GM19035 (cell line): ENCODE data around the gene CFAP20DC.
"Not testable (repeated sequence)": the region's sequence is repeated elsewhere in the genome, so short reads cannot be mapped to it uniquely, and the experiment has no call there.

Source experiments
- ATAC-seq: cut with Tn5 transposase; IDR thresholded peaks from one replicate; pipeline ENCODE4 v1.9.1; 2021; ENCODE audit not compliant: unreplicated experiment

Gene CFAP20DC

DNA sequence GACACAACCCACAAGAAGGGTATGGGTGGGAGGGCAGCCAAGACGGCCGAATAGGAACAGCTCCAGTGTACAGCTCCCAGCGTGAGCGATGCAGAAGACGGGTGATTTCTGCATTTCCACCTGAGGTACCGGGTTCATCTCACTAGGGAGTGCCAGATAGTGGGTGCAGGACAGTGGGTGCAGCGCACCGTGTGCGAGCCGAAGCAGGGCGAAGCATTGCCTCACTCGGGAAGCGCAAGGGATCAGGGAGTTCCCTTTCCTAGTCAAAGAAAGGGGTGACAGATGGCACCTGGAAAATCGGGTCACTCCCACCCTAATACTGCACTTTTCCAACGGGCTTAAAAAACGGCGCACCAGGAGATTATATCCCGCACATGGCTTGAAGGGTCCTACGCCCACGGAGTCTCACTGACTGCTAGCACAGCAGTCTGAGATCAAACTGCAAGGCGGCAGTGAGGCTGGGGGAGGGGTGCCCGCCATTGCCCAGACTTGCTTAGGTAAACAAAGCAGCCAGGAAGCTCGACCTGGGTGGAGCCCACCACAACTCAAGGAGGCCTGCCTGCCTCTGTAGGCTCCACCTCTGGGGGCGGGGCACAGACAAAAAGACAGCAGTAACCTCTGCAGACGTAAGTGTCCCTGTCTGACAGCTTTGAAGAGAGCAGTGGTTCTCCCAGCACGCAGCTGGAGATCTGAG is 243.1 kb downstream of the CFAP20DC start:
- not testable (repeated sequence) for ATAC-seq

DNA sequence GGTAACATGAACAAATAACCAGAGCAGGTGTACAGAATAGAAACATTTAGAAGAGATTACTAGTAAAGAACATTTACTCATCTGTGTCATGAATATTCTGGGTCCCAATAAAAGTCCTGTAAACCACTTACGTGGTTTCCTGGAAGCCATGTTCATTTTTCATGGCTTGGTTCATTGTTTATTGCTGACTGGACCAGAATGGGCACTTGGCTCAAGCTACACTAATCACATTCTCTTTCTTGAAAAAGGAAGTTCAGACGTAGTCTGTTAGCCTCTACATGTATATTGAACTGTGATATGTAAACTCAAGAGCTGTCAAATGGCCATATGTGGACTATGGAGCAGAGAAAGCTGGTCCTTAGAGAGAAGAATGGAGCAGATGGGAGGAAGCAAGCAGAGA is 244.9 kb downstream of the CFAP20DC start:
- ATAC-seq: no peak

DNA sequence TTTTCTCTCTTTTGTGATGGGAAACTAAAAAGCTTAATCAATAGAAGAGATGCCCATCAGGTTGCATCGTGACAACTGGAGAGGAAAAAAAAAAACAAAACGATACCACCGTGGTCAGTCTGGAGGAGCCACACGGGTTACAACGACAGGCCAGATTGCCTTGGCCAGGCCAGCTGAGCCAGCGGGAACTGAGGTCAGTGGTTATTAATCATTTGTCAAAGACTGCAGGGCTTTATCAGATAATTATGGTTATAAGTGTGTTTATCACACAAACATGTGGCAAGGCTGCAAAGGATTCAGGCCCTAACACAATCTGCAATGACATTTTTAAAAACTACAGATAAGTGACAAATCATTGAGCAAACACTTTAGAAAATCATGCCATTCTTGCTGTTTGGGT is 248.3 kb downstream of the CFAP20DC start:
- no peak for ATAC-seq

DNA sequence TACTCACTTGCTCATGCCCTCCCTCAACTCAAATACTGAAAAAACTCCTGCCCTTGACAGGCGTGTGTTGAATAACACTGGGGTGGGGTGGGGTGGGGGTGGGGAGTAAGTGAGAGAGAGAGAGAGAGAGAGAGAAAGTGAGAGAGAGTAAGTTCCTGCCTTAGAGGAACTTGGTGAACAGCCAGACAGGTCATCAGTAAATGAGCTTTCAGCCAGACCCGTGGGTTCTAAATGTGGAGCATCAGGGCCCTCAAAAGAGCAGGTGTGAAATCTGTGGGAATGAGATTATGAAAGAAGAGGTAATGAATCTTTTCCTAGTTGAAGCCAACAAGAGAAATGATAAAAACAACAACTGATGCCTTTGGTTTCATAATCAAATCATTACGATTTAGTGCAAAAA is 248.9 kb downstream of the CFAP20DC start:
- no peak for ATAC-seq

DNA sequence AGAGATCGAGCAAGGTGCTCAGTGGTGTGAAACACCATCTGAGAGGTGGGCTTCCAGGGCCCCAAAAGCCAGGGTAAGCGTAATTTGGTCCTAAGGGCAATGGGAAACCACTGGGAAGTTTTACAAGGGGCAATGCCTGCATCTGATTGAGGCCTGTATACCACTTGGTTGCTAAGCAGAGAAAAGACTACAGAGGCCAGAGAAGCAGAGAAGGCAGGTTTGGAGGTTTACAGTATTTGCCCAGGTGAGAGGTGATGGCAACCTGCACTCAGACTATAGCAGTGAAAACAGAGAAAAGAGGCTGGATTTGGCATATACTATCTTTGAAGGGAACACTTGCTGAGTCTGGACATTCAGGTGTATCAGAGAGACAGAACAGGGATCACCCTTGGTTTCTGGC is 249.8 kb downstream of the CFAP20DC start:
- ATAC-seq: no peak

DNA sequence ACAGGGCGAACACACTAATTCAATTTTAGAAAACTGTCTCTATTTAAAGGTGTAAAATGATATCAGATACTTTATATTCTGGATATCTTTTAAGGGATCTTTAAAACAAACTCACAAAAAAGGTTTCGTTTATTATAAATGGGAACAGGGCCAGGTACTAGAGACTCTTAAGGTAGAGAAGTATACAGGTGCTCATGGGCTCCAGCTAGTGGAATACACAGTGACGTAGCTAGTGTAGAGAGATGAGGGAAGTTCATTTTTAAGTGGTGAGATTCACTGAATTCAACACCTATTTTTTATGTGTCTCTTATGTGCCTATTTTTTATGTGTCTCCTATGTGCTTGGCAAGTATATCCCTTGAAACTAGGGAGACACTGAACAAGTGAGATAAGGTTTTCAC is 250.6 kb downstream of the CFAP20DC start:
- no peak for ATAC-seq

DNA sequence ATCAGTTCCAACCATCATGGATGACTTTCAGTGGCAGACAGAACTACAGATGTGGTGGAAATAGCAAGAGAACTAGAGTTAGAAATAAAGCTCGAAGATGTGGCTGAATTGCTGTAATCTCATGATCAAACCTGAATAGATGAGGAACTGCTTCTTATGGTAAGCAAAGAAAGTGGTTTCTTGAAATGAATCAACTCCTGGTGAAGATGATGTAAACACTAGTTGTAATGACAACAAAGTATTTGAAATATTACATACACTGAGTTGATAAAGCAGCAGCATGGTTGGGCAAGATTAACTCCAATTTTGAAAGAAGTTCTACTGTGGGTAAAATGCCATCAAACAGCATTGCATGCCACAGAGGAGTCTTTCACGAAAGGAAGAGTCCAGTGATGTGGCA is 251.5 kb downstream of the CFAP20DC start:
- ATAC-seq: peak; percentile 45

DNA sequence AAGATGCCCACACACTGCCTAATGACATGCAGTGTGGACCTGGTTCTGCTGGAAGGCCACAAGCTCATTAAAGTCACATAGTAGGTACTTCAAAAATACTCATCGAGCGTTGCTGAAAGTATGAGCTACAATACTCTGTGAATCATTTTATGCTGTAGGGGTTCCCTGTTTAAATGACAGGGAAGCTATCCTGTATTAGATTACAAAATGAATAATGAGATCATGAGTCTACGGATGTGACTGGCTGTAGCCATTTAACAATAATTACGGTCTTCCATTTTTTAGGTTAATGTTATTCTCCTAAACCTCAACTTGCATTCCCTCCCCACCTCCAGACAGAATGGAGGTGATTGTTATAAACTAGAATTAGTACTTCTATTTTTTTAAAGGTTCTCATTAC is 255.1 kb downstream of the CFAP20DC start:
- ATAC-seq: no peak

DNA sequence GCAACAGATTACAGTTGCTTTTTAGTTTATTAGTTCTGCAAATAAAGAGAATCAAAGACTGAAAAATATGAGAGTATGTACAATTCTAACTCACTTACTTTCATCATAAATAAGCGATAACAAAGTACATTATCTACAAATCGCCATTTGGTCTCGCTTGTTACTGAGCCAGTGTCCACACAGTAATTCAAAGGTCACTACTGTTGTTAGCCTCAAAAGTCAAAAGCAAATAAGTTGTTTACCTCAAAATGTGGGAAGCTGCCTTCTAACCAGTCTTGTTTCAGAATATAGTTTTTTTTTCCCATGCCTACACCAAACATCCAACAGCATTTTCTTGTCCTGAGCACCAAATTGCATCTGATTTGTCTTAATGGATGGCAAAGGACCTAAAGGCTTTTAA is 255.9 kb downstream of the CFAP20DC start:
- no peak for ATAC-seq

DNA sequence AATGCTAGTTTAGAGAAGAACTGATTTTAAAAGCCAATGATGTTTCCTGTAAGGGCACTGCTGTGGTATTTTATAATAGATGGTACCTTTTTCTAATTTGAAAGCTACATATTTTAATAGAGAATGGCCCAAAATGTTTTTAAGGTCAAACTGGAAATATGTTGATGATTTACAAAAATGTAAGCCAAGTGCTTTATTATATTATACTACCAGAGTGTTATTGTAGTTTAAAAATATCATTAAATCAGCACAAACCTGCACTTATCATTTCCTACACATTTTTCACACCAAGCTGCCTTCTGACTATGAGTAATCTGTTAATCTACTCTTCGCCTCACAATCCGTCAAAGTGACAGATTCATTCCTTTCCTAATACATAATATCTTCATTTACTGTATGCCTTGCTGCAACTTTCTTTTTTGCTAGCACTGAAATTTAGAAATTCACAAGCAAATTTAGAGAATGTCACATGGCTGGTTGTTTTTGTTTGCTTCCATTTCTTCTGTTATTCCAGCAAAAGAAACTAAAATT is 256.8 kb downstream of the CFAP20DC start:
- no peak for ATAC-seq

DNA sequence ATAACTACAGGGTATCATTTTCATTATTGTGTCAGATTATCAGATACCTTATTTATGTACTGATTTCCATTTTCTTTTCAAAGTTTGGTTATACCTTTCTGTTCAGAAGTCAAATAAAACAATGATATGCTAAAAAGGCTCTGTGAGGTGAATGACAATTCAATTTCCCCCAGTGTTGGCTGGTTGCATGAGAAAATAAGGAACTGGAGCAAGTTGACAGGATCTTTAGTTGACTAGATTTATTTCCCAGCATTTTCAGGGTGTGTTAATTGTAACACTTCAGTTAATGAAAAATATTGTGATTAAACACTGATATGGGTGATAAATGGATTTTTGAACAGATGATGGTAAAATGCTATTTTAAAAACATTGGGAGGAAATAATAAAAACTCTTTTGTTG is 260.4 kb downstream of the CFAP20DC start:
- no peak for ATAC-seq

DNA sequence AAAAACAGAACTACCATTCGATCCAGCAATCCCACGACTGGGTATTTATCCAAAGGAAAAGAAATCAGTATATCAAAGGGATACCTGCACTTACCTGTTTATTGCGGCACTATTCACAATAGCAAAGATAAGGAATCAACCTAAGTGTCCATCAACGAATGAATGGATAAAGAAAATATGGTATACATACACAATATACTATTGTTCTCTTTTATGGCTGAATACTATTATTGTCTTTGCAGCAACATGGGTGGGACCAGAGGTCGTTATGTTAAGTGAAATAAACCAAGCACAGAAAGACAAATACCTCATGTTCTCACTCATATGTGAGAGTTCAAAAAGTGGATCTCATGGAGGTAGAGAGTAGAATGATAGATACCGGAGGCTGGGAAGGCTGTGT is 264.9 kb downstream of the CFAP20DC start:
- no peak for ATAC-seq

DNA sequence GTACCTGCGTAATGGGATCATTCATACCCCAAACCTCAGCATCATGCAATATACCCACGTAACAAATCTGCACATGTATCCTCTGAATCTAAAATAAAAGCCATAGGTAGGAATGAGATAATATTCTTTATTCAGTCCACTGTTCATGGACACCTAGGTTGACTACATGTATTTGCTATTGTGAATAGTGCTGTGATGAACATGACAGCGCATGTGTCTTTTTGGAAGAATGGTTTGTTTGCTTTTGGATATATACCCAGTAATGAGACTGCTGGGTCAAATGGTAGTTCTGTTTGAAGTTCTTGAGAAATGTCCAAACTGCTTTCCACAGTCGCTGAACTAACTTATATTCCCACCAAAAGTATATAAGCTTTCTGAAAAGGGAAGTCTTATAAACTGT is 265.4 kb downstream of the CFAP20DC start:
- no peak for ATAC-seq

DNA sequence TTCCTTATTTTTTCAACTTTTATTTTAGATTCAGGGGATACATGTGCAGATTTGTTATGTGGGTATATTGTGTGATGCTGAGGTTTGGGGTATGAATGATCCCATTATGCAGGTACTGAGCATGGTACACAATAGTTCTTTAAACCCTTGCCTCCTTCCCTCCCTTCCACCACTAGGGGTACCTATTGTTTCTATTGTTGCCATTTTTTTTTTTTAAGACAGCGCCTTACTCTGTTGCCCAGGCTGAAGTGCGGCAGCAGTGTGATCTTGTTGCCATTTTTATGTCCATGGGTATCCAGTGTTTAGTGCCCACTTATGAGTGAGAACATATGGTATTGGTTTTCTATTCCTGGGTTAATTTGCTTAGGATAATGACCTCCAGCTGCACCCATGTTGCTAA is 266.0 kb downstream of the CFAP20DC start:
- ATAC-seq: no peak

DNA sequence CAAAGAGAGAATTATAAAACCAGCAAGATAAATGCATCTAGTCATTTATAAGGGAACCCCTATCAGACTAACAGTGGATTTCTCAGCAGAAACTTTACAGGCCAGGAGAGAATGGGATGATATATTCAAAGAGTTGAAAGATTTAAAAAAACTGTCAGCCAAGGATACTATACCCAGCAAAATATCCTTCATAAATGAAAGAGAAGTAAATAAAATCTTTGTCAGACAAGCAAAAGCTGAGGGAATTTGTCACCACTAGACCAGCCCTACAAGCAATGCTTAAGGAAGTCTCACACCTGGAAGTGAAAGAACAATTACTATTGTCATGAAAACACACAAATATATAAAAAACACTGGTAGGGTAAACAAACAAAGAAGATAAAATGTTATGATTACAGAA is 269.9 kb downstream of the CFAP20DC start:
- ATAC-seq: no peak

DNA sequence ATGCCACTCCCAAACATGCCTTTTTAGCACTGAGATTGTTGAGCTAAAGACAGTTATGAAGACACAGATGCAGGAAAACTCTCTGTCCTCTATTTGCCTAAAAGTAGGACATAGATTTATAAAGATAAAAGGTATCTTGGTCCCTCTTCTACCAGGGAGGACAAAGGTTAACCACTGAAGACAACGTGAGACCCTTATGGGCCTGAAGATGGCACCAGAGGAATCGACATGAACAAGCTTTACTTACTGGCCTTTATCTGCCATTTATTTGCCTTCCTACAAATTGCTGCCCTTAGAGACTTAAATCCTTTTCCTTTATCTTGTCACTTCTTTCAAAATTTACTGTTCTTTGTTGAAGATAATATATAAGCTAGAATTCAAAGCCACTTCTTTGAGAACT is 273.6 kb downstream of the CFAP20DC start:
- no peak for ATAC-seq

DNA sequence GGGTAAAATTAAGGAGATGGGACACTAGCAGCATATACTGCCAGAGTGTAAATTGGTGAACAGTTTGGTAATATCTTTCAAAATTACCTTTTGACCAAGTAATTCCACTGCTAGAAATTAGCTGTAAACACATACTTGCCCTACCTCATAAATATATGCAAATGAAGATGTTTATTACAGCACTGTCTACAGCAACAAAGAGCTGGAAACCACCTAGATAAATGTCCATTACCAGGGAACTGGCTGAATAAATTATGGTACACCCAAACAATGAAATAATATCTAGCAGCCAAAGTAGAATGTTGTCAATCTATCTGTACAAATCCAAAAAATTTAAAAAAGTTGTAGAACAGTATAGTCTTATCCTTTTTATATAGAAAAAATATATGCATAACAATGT is 277.4 kb downstream of the CFAP20DC start:
- ATAC-seq: no peak

DNA sequence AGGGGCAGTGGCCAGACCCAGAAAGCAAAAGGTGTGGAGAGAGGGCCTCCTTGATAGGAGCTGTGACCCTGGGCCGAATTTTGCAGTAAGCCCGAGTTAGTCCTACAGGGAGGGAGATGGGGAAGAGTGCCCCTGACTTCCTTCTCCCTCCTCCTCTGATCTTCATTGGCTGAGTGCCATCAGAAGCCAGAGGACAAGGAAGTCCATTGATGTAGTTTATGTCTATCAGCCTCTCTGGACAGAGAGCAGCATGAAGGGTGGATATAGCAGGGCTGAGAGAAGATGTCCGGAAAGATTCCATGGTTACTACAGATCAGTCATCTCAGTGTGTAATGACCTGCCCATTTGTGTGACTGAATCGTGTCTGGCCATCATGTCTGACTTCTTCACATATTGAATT is 280.8 kb downstream of the CFAP20DC start:
- no peak for ATAC-seq

DNA sequence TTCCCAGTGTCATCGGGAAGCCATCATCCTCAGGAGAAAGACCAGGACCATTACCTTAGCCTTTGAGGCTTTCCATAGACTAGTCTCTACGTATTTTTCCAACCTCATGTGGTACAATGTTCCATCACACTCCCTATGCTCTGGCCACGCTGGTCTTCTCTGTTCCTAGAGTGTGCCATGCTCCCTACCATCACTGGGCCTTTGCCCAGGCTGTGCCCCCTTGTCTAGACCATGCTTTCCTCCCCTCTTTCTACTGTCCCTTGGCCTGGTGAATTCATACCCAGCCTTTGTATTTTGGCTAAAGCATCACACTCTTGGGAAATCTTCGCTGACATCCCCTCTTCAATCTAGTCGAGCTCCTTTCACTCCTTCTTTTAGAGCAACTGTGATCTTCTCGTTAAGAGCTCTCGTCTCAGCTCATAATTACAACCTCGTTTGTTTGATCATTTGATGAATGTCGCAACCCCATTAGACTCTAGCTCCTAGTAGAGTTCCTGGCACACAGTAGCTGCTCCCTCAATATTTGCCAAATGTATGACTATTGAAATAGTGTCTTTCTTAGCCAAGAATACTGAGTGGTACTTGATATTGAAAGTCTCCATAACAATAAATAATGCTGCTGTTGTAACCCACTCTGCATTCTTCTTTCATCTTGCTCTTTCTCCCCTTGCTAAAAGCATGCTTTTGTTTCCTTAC is 283.1 kb downstream of the CFAP20DC start:
- ATAC-seq: no peak

DNA sequence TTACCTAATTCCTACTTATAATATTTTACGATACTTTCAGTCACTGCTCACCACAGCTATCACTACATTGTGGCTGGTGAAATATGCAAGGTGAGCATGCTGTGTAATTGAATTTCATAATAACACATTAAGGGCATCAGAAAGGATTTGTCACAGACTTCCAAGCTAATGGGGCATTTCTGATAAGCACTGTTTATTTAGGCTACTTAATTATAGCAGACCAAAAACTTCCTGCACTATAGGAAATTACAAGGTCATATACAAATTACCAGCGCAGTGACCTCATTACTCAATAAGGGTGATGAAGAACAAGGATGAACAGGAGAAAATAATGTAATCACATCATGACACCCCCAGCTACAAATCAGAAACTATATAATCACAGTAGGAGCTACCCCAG is 294.7 kb downstream of the CFAP20DC start:
- no peak for ATAC-seq

DNA sequence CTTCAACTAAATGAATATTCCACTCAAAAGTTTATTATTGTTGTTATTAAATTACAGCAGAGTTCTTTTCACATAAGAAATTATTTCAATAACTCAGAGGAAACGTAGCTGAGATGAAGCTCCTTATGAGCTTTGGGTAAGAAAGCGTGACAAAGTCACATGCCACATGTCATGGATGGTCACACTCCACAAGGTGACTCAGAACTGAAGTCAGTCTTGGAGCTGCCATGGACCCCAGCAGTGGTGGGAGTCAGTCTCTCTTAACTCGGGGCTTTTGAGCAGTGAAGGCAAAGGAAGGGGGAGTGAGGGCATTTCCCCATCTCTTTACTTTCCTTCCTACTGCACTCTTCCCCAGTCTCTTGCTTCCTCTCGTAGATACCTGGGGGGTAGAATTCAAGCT is 295.8 kb downstream of the CFAP20DC start:
- ATAC-seq: no peak

DNA sequence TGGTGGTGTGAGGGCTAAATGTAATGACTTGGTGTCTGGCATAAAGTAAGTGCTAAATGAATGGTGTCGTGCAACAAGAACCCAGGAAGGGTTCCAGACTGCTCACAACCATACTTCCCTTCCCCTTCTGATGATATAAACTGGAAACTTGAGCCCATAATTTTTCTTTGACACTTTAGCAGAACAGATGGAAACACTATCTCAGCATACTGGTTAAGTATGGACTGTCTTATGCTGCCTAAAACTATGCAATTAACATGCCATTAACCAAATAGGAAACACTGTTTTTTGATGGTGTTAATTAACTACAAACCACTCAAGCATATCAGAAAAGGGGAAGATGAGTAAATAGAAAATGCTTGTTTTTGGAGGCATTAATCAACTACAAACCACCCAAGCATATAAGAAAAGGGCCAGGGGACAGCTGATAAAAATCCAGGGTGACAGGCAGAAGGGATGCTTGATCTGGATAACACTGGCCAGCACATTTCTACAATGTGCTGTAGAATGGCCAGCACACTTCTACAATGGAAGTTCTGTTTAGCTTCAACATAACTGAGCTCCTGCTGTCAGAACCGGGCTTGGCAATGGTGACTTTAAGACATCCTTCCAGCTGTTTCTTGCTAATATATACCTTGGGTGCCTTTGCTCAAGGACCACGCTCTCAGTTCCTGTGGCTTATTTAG is 297.8 kb downstream of the CFAP20DC start:
- no peak for ATAC-seq
